Effector memory CD8-positive, alpha-beta T cell (primary cell): ENCODE measurements around the gene CD300LF.

ENCODE experiments used
- ATAC-seq: fragments of 150-1000 bp; cut with Tn5 transposase; replicated peaks from 2 replicates; pipeline ENCODE4 v1.10.0; 2021; ENCODE audit warnings: mild to moderate bottlenecking, moderate library complexity
- DNase-seq, 3 experiments: peaks; one replicate each; pipeline ENCODE4 v3.0.0; 2021
- H3K27ac Mint-ChIP-seq, 2 donors: one replicate each; pipeline ENCODE4 v1.8.0; 2022; ENCODE audit warnings: mild to moderate bottlenecking in 2 of 2, mixed read lengths in 2 of 2, moderate library complexity in 2 of 2
- H3K27me3 Mint-ChIP-seq, 2 donors: one replicate each; pipeline ENCODE4 v1.8.0; 2022; ENCODE audit warnings: mixed read lengths in 2 of 2
- H3K36me3 Mint-ChIP-seq: one replicate; pipeline ENCODE4 v1.8.0; 2022; ENCODE audit warnings: mild to moderate bottlenecking, moderate library complexity, mixed read lengths; ENCODE audit not compliant: insufficient read depth
- H3K4me1 Mint-ChIP-seq, 2 donors: one replicate each; pipeline ENCODE4 v1.8.0; 2022; ENCODE audit warnings: low read depth in 2 of 2, mixed read lengths in 2 of 2
- H3K4me3 Mint-ChIP-seq, 2 donors: one replicate each; pipeline ENCODE4 v1.8.0; 2022; ENCODE audit warnings: mild to moderate bottlenecking in 2 of 2, mixed read lengths in 2 of 2, moderate library complexity in 2 of 2
- H3K9me3 Mint-ChIP-seq, 2 donors: one replicate each; pipeline ENCODE4 v1.8.0; 2022; ENCODE audit warnings: mixed read lengths in 2 of 2

CD300LF gene

DNA sequence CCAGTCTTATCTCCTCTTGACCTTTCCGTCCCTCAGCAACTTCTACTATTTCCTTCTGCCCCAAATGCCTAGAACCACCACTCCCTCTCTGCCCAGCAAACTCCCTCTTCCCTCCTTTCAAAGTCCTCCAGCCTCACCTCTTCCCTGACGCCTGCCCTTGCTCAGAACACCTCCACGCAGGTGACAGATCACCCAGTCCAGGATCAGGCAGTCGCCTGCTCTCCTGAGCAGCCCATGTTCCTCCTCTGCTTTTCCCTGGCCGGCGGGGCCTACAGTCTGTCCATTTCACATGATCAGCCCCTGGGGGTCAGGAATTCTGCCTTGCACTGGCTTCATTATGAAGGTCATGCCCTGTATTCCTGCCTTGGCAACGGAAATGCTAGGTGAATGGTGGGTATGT is 422 bp downstream of the CD300LF start:
- Mint-ChIP-seq H3K4me3 (peak overlapping the region in 1 of 2 donors; percentile 4), H3K27ac (no peak overlapping the region), H3K36me3 (no peaks in the 10 kb centered on the region), H3K4me1 (peaks cover 6 to 13% of the 10 kb centered on the region in 2 donors), H3K9me3 (no peaks in the 10 kb centered on the region), H3K27me3 (peaks cover 0 to 33% of the 10 kb centered on the region in 2 donors)
- DNase-seq (no peak), ATAC-seq (no peak)

DNA sequence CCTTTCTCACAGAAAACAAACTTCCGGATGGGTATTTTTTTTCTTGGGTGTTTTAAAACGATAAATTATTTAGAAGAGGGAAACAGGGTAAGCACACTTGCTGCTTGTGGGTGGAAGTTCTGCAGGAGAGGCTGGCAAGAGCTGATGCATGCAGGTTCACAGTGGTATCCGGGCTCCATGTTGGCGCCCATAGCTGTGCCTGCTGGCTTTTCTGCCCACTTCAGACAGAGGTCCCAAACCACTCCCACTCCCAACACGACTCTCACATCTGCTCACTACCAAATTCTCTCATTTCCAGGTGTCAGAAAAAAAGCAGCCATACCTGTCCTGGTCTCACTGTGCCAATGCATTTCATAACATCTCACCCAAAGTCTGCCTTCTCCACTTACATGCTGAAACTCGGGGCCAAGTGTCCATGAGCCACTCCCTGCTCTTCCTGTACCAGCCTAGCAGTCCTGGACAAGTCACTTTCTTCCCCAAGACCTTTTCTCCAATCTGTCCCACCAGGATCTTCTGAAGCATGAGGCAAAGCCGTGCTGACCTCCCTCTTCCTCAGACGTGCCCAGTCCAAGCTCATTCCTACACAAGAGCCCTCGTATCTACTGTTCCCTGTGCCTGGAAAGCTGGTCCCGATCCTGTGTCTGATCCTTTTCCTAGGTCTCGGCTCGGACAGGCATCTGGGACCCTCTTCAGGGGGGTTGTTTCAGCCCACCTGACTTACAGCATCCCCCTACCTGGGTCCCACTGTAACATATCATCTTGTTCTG is 1.5 kb downstream of the CD300LF start:
- H3K36me3 Mint-ChIP-seq, result no peaks in the 10 kb centered on the region
- H3K27me3 Mint-ChIP-seq, result peaks cover 0 to 39% of the 10 kb centered on the region in 2 donors
- H3K9me3 Mint-ChIP-seq, result no peaks in the 10 kb centered on the region
- no peak overlapping the region for H3K4me3 Mint-ChIP-seq
- no peak overlapping the region for H3K27ac Mint-ChIP-seq
- DNase-seq (no peak), ATAC-seq (no peak)
- H3K4me1 Mint-ChIP-seq, result peaks cover 6 to 13% of the 10 kb centered on the region in 2 donors

DNA sequence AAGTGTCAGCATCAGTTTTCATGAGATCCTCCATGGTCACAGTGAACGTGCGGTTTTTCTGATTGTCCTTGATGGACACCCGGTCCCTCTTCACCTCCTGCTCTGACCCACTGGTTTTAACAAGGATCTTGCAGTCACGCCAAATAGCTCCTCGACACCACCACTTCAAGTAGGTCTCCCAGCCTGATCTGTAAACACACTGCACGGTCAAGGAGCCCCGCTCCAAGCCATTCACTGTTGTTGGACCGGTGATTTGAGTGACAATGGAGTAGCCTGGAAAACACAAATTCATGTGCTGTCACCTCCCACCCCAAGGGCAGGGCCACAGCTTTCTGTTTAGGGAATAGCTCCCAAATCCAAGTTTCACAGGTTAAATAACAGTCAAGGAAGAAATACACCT is 8.2 kb downstream of the CD300LF start:
- DNase-seq, result no peak
- Mint-ChIP-seq H3K9me3 (no peaks in the 10 kb centered on the region), H3K27ac (no peak overlapping the region)

DNA sequence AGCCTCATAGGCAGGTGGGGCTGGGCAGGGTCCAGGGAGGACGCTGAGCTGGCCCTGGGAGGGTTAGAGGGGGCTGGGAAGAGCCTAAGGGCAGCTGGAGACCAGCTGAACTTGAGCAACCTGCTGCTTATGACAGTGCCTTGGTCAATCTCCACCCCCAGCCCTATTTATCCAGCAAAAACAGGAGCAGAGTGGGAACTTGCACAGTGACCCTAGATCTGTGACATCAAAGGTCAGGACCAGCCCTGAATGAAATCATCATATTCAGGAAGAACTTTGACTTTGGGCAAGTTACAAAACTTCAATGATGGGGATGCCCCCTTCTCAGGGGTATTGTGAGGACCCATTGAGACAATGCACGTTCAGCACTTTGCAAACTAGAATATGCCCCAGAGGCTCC is 9.4 kb downstream of the CD300LF start:
- H3K4me1 Mint-ChIP-seq, result no peaks in the 10 kb centered on the region
- H3K9me3 Mint-ChIP-seq, result no peaks in the 10 kb centered on the region
- peaks cover 4% of the 10 kb centered on the region for H3K36me3 Mint-ChIP-seq
- no peak for DNase-seq
- no peak overlapping the region for H3K4me3 Mint-ChIP-seq
- no peak for ATAC-seq
- peaks cover 11 to 44% of the 10 kb centered on the region in 2 donors for H3K27me3 Mint-ChIP-seq
- H3K27ac Mint-ChIP-seq, result no peak overlapping the region

More for the DNA sequence above, 8.2 kb downstream of the CD300LF start:
- Mint-ChIP-seq H3K4me1 (no peaks in the 10 kb centered on the region), H3K4me3 (no peak overlapping the region), H3K27me3 (peaks cover 11 to 44% of the 10 kb centered on the region in 2 donors), H3K36me3 (peaks cover 4% of the 10 kb centered on the region)
- ATAC-seq, result no peak

DNA sequence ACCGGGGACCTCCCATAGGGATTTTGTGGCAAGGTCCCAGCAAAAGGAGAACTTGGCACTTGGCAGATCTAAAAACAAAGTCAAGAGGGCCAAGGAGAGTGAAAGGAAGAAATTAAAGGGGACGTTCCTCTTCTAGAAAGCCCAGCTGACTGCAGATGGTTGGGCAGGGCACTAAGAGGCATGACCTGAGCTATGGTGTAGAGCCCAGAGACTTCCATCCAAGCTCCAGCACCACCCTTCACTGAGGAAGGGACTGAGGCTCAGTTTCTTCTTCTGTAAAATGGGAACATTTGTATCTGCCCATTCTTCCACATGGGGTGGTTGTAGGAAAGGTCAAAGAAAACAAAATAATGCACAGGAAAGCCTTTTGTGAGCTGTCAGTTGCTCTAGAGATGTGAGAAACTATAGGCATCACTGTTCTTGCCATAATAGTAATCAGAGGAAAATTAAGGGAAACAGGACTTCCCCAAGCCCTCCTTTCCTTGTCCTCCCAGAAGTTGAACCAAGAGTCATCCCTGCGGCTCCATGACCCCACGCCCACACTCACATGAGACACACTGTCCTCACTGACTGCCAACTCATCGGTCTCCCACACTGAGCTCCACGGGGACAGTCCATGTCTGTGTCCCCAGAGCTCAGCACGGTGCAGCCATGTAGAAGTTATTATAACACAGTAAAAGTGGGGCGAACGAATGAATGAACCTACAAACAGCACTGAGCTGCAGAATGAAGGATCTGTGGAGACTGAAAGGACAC is 10.4 kb downstream of the CD300LF start:
- Mint-ChIP-seq H3K27me3 (peaks cover 11 to 54% of the 10 kb centered on the region in 2 donors), H3K4me1 (no peaks in the 10 kb centered on the region), H3K27ac (no peak overlapping the region), H3K4me3 (no peak overlapping the region), H3K9me3 (no peaks in the 10 kb centered on the region), H3K36me3 (peaks cover 4% of the 10 kb centered on the region)
- DNase-seq, result no peak
- no peak for ATAC-seq

DNA sequence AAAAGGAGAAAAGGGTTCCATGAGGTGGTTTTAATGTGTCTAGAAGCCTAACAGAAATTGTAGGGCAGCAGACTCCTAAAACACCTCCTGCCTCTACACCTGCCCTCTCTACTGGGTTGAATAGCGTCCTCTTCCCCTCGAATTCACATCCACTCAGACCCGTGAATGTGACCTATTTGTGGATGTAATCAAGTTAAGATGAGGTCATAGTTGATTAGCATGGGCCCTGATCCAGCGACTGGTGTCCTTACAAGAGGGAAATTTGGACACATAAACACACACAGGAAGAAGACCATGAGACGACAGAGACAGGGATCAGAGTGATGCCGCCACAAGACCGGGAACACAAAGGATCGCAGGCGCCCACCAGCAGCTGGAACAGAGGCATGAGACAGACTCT is 13.5 kb downstream of the CD300LF start:
- Mint-ChIP-seq H3K4me3 (no peak overlapping the region), H3K27me3 (peaks cover 21 to 65% of the 10 kb centered on the region in 2 donors), H3K27ac (no peak overlapping the region), H3K9me3 (peaks cover 0 to 1% of the 10 kb centered on the region in 2 donors), H3K36me3 (no peaks in the 10 kb centered on the region), H3K4me1 (no peaks in the 10 kb centered on the region)
- ATAC-seq (no peak), DNase-seq (no peak)

DNA sequence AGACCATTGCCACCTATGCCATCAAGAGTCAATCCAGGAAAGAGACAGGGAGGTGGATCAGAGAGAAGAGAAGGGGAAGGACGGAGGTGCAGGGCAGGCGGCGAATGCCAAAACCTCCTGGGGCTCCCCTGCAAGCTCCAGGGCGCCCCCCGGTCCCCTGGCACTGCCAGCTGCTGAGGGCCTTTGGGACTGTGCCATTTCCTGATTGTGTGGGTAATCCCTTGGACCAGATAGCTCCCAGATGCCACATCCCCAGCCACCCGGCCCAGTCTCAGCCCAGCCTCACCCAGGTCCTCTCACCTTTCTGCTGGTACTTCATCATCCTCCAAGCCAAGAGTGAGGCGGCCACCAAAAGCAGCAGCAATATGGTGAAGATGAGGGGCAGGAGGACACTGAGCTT is 14.7 kb downstream of the CD300LF start:
- no peaks in the 10 kb centered on the region for H3K36me3 Mint-ChIP-seq
- H3K27me3 Mint-ChIP-seq, result peaks cover 21 to 69% of the 10 kb centered on the region in 2 donors
- no peak overlapping the region for H3K4me3 Mint-ChIP-seq
- peaks cover 0 to 1% of the 10 kb centered on the region in 2 donors for H3K9me3 Mint-ChIP-seq
- no peak for ATAC-seq
- H3K27ac Mint-ChIP-seq, result no peak overlapping the region
- no peak for DNase-seq
- H3K4me1 Mint-ChIP-seq, result peaks cover 0 to 3% of the 10 kb centered on the region in 2 donors

DNA sequence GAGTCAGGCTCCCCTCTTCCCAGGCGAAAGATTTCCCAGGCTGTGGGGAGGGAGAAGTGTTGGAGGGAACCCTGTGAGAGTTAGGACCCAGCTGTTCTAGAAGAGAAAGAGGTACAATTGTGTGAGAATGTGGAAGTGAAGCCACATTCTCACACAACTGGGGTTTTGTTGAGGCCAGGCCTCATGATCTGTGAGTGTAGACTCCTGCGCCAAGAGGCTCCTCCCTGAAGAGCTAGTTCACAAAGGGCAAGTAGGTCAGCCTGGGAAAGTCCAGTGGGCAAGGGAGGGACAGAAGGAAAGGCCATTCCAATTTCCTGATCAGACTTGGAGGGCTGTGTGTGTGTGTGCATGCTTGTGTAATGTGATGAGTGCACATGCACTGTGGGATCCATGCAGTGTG is 15.2 kb downstream of the CD300LF start:
- no peak for DNase-seq
- no peak for ATAC-seq
- H3K27ac Mint-ChIP-seq, result no peak overlapping the region
- peaks cover 0 to 1% of the 10 kb centered on the region in 2 donors for H3K9me3 Mint-ChIP-seq
- H3K27me3 Mint-ChIP-seq, result peaks cover 21 to 69% of the 10 kb centered on the region in 2 donors
- H3K4me1 Mint-ChIP-seq, result peaks cover 0 to 3% of the 10 kb centered on the region in 2 donors
- H3K36me3 Mint-ChIP-seq, result no peaks in the 10 kb centered on the region
- H3K4me3 Mint-ChIP-seq, result no peak overlapping the region

DNA sequence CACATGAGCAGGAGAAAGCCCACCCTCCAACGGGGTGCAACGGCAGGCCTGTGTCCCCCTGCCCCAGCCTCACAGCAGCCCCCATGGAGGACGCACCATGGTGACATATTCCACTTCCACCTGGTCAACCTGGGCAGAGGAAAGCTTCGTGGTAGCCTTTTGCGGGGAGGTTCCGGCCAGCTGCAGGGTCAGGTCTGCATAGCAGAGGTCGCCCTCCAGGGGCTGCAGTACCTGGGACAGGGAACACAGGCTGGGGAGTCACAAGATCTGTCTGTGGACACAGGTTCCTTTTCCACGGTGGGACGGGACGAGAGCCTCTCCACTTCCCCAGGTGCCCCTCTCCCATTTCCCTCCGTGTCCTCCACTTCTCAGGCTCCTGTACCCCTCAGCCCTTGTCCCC is 17.1 kb downstream of the CD300LF start:
- Mint-ChIP-seq H3K27me3 (peaks cover 21 to 72% of the 10 kb centered on the region in 2 donors), H3K4me3 (no peak overlapping the region), H3K36me3 (no peaks in the 10 kb centered on the region), H3K27ac (no peak overlapping the region), H3K4me1 (peaks cover 0 to 3% of the 10 kb centered on the region in 2 donors), H3K9me3 (peaks cover 0 to 1% of the 10 kb centered on the region in 2 donors)
- ATAC-seq (no peak), DNase-seq (no peak)

DNA sequence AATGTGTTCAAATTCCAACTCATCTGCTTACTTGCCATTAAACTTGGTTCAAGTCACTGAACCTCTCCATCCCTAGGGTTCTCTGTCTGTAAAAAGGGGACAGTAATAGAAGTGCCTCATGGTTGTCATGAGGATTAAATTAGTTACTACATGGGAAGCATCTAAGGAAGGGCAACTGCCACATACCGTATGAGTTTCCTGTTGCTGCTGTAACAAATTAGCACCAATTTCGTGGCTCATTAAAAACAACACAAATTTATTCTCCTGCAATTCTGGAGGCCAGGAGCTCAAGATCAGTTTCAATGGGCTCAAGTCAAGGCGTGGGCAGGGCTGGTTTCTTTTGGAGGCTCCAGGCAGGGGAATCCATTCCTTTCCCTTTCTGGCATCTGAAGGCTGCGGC is 18.6 kb downstream of the CD300LF start:
- ATAC-seq, result no peak
- peaks cover 0 to 3% of the 10 kb centered on the region in 2 donors for H3K4me1 Mint-ChIP-seq
- DNase-seq, result no peak

DNA sequence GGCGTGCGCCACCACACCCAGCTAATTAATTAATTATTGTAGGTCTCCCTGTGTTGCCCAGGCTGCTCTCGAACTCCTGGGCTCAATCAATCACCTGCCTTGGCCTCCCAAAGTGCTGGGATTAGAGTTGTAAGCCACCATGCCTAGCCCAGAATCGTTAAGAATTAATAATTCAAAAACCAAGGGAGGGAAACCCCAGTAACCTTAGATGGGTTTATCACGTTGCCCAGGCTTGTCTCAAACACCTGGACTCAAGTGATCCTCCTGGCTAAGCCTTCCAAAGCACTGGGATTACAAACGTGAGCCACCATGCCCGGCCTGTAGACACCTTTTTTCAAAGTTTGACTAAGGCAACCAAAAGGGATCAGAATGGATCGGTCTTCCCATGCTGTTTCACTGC is 21.6 kb downstream of the CD300LF start:
- DNase-seq (no peak), ATAC-seq (no peak)
- Mint-ChIP-seq H3K27me3 (peaks cover 17 to 42% of the 10 kb centered on the region in 2 donors), H3K27ac (no peak overlapping the region), H3K4me3 (no peak overlapping the region), H3K4me1 (peaks cover 0 to 3% of the 10 kb centered on the region in 2 donors), H3K9me3 (peaks cover 0 to 1% of the 10 kb centered on the region in 2 donors), H3K36me3 (no peaks in the 10 kb centered on the region)

More for the DNA sequence above, 18.6 kb downstream of the CD300LF start:
- Mint-ChIP-seq H3K9me3 (peaks cover 0 to 1% of the 10 kb centered on the region in 2 donors), H3K36me3 (no peaks in the 10 kb centered on the region), H3K27me3 (peaks cover 21 to 63% of the 10 kb centered on the region in 2 donors), H3K4me3 (no peak overlapping the region), H3K27ac (no peak overlapping the region)

DNA sequence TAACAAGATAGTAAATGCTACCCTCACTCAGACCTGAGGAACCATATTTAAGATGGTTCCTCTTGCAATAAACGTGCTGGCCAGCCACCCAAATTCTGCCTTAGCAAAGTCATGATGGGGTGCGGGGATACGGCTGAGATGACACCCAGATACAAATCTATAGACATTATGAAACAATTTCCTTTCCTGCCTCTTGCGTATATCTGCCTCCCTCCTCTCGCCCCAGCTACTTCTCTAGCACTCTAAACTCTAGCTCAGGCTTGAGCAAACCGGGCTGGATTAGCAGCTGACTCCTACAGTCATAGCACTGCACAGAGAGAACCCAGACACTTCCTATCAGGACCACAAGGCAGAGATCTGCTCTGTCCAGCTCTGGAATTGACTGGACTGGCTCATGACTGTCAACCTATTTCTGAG is 22.3 kb downstream of the CD300LF start:
- peak; percentile 24 for ATAC-seq
- Mint-ChIP-seq H3K4me1 (peaks cover 0 to 3% of the 10 kb centered on the region in 2 donors), H3K36me3 (no peaks in the 10 kb centered on the region), H3K27ac (no peak overlapping the region), H3K27me3 (peaks cover 9 to 35% of the 10 kb centered on the region in 2 donors), H3K4me3 (no peak overlapping the region), H3K9me3 (peaks cover 0 to 1% of the 10 kb centered on the region in 2 donors)
- DNase-seq, result no peak

DNA sequence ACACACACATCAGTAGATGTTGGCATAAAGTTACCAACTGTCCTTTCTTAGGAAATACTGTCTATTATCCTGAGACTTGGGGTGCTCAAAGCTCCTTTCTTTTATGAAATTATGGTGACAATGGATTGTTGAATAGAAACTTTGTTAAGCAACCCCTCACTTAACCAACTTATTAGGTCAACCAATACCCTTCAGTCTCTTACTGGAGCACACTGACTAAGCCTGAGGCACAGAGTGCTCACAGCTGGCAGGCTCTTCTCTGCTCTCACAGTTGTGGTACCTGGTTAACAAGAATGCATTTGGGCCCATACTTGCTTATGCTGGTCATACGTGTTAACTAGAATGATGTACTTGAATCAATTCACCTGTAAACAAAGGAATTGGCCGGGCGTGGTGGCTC is 24.8 kb downstream of the CD300LF start:
- Mint-ChIP-seq H3K4me3 (no peak overlapping the region), H3K27me3 (peaks cover 15 to 23% of the 10 kb centered on the region in 2 donors), H3K27ac (no peak overlapping the region), H3K4me1 (no peaks in the 10 kb centered on the region), H3K9me3 (no peaks in the 10 kb centered on the region), H3K36me3 (no peaks in the 10 kb centered on the region)
- no peak for ATAC-seq
- no peak for DNase-seq

DNA sequence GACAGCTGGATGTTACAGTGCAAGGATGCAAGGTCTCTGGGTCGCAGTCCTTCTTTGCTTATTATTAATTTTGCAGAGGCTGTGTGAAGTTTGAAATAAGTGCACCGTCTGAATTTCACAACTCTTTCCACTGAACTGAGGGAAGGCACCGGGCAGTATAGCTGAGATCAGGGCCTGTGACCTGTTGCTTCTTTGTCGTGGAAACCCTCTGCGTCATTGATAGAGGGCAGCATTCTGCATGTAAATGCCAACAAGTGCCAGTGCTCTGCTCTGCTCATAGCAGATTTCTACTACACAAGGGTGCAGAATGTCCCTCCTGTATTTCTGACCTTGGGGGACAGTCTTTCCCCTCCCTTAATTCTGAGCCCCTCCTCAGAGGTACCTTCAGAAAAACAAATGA is 26.0 kb downstream of the CD300LF start:
- H3K4me3 Mint-ChIP-seq, result no peak overlapping the region

More for the DNA sequence above, 26.0 kb downstream of the CD300LF start:
- DNase-seq (no peak), ATAC-seq (peak; percentile 44)
- no peaks in the 10 kb centered on the region for H3K4me1 Mint-ChIP-seq
- H3K9me3 Mint-ChIP-seq, result no peaks in the 10 kb centered on the region
- H3K27ac Mint-ChIP-seq, result no peak overlapping the region
- H3K27me3 Mint-ChIP-seq, result peaks cover 20 to 23% of the 10 kb centered on the region in 2 donors
- no peaks in the 10 kb centered on the region for H3K36me3 Mint-ChIP-seq
